Chondrocyte (in vitro differentiated cells): ENCODE measurements around the gene EZH1. TPM values are rescaled to one million over a fixed set of nuclear protein-coding genes. Genes with fewer than 3 reads are reported as not detected.

ENCODE experiments used
- DNase-seq: peaks from one replicate; pipeline ENCODE4 v3.0.0; 2021; ENCODE audit warnings: mixed read lengths, low spot score
- H3K27ac Mint-ChIP-seq: one replicate; pipeline ENCODE4 v1.8.0; 2021; ENCODE audit warnings: mild to moderate bottlenecking, moderate library complexity, mixed read lengths; ENCODE audit not compliant: unreplicated experiment
- H3K27me3 Mint-ChIP-seq: 2 replicates; pipeline ENCODE4 v1.8.0; 2021; ENCODE audit warnings: low read depth, mixed read lengths
- H3K36me3 Mint-ChIP-seq: 2 replicates; pipeline ENCODE4 v1.8.0; 2021; ENCODE audit warnings: low read depth, mixed read lengths
- H3K4me1 Mint-ChIP-seq: 2 replicates; pipeline ENCODE4 v1.8.0; 2021; ENCODE audit warnings: low read depth, mild to moderate bottlenecking, mixed read lengths
- H3K4me3 Mint-ChIP-seq: one replicate; pipeline ENCODE4 v1.8.0; 2021; ENCODE audit warnings: mild to moderate bottlenecking, moderate library complexity, mixed read lengths; ENCODE audit not compliant: unreplicated experiment
- H3K9me3 Mint-ChIP-seq: 2 replicates; pipeline ENCODE4 v1.8.0; 2021; ENCODE audit warnings: low read depth, mixed read lengths
- microRNA-seq: library from miRNA; unstranded; fragments of <30 nt; microRNA quantifications from one replicate; pipeline ENCODE4 v1.2.0, GENCODE V29; 2020; ENCODE audit warnings: borderline number of aligned reads
- total RNA-seq: library from RNA; stranded (reverse); gene quantifications from 3 replicates; pipeline ENCODE4 v1.2.1, GENCODE V29; 2021
- TF ChIP-seq, protein P1 (sequence below): fragments of 200-600 bp; sonication (generic); IDR thresholded peaks from 2 replicates; pipeline ENCODE4 v1.5.0; 2021; ENCODE audit warnings: antibody characterized with exemption, mild to moderate bottlenecking, moderate library complexity

Gene EZH1
- total RNA-seq, 1 donor from 2014 or later: 22.2 TPM

DNA sequence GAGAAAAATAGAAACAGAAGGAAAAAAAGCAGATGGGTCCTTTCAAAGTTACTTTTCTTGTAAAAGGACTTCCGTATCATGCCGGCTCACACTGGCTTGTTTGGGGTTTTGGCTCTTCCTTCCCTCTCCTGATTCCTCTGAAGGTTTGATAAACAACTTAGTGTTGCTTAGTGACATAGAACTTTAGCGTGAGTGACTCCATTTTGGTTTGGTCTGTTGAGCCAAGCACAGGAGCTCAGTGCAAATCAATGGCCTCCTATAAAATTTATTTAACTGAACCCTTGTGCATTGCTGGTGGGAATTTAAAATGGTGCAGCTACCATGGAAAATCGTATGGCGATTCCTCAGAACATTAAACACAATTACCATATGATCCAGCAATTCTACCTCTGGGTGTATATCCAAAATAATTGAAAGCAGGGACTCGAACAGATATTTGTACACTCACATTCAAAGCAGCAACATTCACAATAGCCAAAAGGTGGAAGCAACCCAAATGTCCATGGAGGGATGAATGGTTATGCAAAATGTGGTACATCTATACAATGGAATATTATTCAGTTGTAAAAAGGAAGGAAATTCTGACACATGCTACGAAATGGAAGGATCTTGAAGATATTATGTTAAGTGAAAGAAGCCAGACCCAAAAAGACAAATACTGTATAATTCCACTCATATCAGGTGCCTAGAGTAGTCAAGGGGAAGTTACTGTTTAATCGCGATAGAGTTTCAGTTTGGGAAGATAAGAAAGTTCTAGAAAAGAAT, 86.8 kb downstream of the EZH1 start:
- no peaks in the 10 kb centered on the region for H3K27me3 Mint-ChIP-seq
- H3K4me3 Mint-ChIP-seq: peak overlapping the region; percentile 21
- no peak for DNase-seq
- TF ChIP-seq, protein P1, sequence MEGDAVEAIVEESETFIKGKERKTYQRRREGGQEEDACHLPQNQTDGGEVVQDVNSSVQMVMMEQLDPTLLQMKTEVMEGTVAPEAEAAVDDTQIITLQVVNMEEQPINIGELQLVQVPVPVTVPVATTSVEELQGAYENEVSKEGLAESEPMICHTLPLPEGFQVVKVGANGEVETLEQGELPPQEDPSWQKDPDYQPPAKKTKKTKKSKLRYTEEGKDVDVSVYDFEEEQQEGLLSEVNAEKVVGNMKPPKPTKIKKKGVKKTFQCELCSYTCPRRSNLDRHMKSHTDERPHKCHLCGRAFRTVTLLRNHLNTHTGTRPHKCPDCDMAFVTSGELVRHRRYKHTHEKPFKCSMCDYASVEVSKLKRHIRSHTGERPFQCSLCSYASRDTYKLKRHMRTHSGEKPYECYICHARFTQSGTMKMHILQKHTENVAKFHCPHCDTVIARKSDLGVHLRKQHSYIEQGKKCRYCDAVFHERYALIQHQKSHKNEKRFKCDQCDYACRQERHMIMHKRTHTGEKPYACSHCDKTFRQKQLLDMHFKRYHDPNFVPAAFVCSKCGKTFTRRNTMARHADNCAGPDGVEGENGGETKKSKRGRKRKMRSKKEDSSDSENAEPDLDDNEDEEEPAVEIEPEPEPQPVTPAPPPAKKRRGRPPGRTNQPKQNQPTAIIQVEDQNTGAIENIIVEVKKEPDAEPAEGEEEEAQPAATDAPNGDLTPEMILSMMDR: no peak
- peaks cover 1% of the 10 kb centered on the region for H3K36me3 Mint-ChIP-seq
- H3K4me1 Mint-ChIP-seq: peaks cover 29% of the 10 kb centered on the region
- no peak overlapping the region for H3K27ac Mint-ChIP-seq
- peaks cover 5% of the 10 kb centered on the region for H3K9me3 Mint-ChIP-seq

- no peak overlapping the region for H3K27ac Mint-ChIP-seq
- H3K27me3 Mint-ChIP-seq: no peaks in the 10 kb centered on the region
- no peak overlapping the region for H3K4me3 Mint-ChIP-seq
- DNase-seq: no peak
- TF ChIP-seq, protein P1: no peak
- peaks cover 5% of the 10 kb centered on the region for H3K9me3 Mint-ChIP-seq
- H3K36me3 Mint-ChIP-seq: no peaks in the 10 kb centered on the region
- H3K4me1 Mint-ChIP-seq: peaks cover 24% of the 10 kb centered on the region
Observed at GRCh38 chr17:42655528-42655927, 89.3 kb downstream of the EZH1 start.

DNA sequence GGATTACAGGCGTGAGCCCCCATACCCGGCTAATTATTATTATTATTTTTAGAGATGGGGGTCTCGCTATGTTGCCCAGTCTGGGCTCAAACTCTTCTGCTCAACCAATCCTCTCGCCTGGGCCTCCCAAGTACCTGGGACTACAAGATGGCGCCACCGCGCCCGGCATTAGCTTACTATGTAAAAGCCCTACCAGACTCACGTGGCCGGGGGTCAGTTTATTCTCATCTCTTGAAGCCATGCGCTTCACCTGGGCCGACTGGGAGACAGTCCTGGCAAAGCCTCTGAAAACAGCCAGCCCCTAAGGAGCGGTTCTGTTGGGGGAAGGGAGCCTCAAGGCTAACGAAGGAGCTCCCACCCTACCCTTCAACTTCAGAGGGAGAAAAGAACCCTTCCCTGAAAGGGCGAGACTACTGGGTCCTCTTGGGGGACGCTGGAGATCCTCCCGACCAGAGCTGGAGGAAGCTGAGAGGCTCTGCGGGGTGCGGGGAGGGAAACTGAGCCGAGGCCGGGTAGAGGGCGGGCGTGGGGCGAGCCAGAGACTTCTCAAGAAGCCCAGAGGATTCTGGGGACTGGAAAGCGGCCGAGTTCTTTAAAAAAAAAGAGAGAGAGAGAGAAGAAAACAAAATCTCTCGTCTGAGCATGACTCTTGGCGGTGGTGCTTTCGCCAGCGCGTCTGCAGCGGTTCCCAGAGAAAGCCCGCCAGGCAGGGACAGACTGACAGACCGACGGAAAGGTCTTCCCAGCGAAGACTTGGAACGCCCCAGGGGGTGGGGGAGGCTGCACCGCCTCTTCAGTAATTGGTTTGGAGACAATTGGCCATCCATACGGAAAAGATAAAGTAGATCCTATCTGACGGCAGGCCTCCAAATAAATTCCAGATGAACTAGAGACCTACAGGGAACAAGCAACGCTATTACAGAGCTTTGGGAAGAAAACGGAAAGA, 91.4 kb downstream of the EZH1 start:
- Mint-ChIP-seq H3K9me3 (peaks cover 5% of the 10 kb centered on the region), H3K27me3 (no peaks in the 10 kb centered on the region), H3K27ac (peak overlapping the region; percentile 80), H3K36me3 (no peaks in the 10 kb centered on the region), H3K4me1 (peaks cover 10% of the 10 kb centered on the region), H3K4me3 (peak overlapping the region; percentile 72)
- DNase-seq: no peak
- TF ChIP-seq, protein P1: no peak

GRCh38 chr17:42651392-42651791, 93.4 kb downstream of the EZH1 start:
- no peak overlapping the region for H3K27ac Mint-ChIP-seq
- no peak overlapping the region for H3K4me3 Mint-ChIP-seq
- no peaks in the 10 kb centered on the region for H3K36me3 Mint-ChIP-seq
- H3K9me3 Mint-ChIP-seq: no peaks in the 10 kb centered on the region
- no peaks in the 10 kb centered on the region for H3K27me3 Mint-ChIP-seq
- TF ChIP-seq, protein P1: no peak
- peaks cover 7% of the 10 kb centered on the region for H3K4me1 Mint-ChIP-seq
- DNase-seq: no peak

Small RNAs within 50 kb of the gene (microRNA-seq; reads per million reads assigned to microRNA genes)
- gene MIR6780A: 2.2 reads per million

Other genes with a start within 250 kb of the EZH1 start
- 64.5 to 68.7 TPM (median 66.4 TPM) in 3 replicates for gene NAGLU, start 208.8 kb downstream of the EZH1 start, total RNA-seq
- 1.4 to 2.6 TPM (median 1.4 TPM) in 3 replicates for gene HSD17B1, start 192.1 kb downstream of the EZH1 start, total RNA-seq
- gene COASY, start 182.9 kb downstream of the EZH1 start, total RNA-seq: 31.2 to 57.3 TPM (median 37.1 TPM) in 3 replicates
- 30.1 to 37.0 TPM (median 30.3 TPM) in 3 replicates for gene MLX, start 177.9 kb downstream of the EZH1 start, total RNA-seq
- gene PSMC3IP, start 167.3 kb downstream of the EZH1 start, total RNA-seq: 4.9 to 13.0 TPM (median 6.1 TPM) in 3 replicates
- 50.4 to 62.9 TPM (median 61.8 TPM) in 3 replicates for gene RETREG3, start 135.7 kb downstream of the EZH1 start, total RNA-seq
- 41.1 to 70.4 TPM (median 41.6 TPM) in 3 replicates for gene TUBG1, start 135.4 kb downstream of the EZH1 start, total RNA-seq
- gene TUBG2, start 85.8 kb downstream of the EZH1 start, total RNA-seq: 26.2 to 36.5 TPM (median 29.2 TPM) in 3 replicates
- 23.7 to 41.5 TPM (median 38.7 TPM) in 3 replicates for gene PLEKHH3, start 68.0 kb downstream of the EZH1 start, total RNA-seq
- 1.2 to 1.8 TPM (median 1.6 TPM) in 3 replicates for gene CCR10, start 63.2 kb downstream of the EZH1 start, total RNA-seq
- 22.8 to 43.6 TPM (median 42.1 TPM) in 3 replicates for gene CNTNAP1, start 62.5 kb downstream of the EZH1 start, total RNA-seq
- 0.63 to 4.9 TPM (median 3.9 TPM) in 3 replicates for gene RAMP2, start 16.2 kb upstream of the EZH1 start, total RNA-seq
- 52.5 to 63.9 TPM (median 55.1 TPM) in 3 replicates for gene VPS25, start 28.4 kb upstream of the EZH1 start, total RNA-seq
- 0.26 to 0.32 TPM in 2 of 3 replicates, not detected in the other for gene WNK4, start 35.6 kb upstream of the EZH1 start, total RNA-seq
- 38.7 to 49.1 TPM (median 39.5 TPM) in 3 replicates for gene COA3, start 53.7 kb upstream of the EZH1 start, total RNA-seq
- 0.60 TPM in 1 of 3 replicates, not detected in the others for gene CNTD1, start 53.8 kb upstream of the EZH1 start, total RNA-seq
- 55.3 to 71.6 TPM (median 60.5 TPM) in 3 replicates for gene BECN1, start 79.2 kb upstream of the EZH1 start, total RNA-seq
- gene PSME3, start 88.4 kb upstream of the EZH1 start, total RNA-seq: 99.7 to 117 TPM (median 111 TPM) in 3 replicates
- gene AOC2, start 99.5 kb upstream of the EZH1 start, total RNA-seq: 1.4 to 2.2 TPM (median 1.4 TPM) in 3 replicates
- gene AOC3, start 106.2 kb upstream of the EZH1 start, total RNA-seq: 0.53 to 17.4 TPM (median 15.5 TPM) in 3 replicates
- not detected in 3 replicates for gene G6PC1, start 155.8 kb upstream of the EZH1 start, total RNA-seq
- 39.1 to 44.4 TPM (median 44.0 TPM) in 3 replicates for gene AARSD1, start 219.4 kb upstream of the EZH1 start, total RNA-seq
- gene PTGES3L, start 235.0 kb upstream of the EZH1 start, total RNA-seq: 1.2 to 5.7 TPM (median 3.9 TPM) in 3 replicates
- gene RUNDC1, start 235.5 kb upstream of the EZH1 start, total RNA-seq: 11.2 to 13.1 TPM (median 11.3 TPM) in 3 replicates